ENCODE measurements around the gene MAP3K5. TPM values are rescaled to one million over a fixed set of nuclear protein-coding genes. Genes with fewer than 3 reads are reported as not detected.
"Not testable (repeated sequence)": the region's sequence is repeated elsewhere in the genome, so short reads cannot be mapped to it uniquely, and the experiment has no call there.

Gene MAP3K5
- total RNA-seq, 2 experiments from 2014 or later: 6.7 to 7.3 TPM

DNA sequence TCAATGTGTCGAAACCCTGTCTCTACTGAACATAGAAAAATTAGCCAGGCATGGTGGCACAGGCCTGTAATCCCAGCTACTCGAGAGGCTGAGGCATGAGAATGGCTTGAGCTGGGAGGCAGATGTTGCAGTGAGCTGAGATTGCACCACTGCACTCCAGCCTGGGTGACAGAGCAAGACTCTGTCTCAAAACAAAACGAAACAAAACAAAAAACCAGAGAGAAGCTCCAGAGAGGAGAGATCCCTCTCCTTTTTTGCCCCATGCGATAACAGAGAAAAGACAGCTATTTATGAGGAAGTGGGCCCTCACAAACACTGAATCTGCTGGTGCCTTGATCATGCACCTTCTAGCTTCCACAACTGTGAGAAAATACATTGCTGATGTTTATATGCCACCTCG, 31.5 kb downstream of the MAP3K5 start:
- H3K27ac Mint-ChIP-seq; ATAC-seq; H3K36me3 Mint-ChIP-seq (ENCODE audit: low read depth); H3K9me3 Mint-ChIP-seq (ENCODE audit: low read depth); H3K27me3 Mint-ChIP-seq; DNase-seq; intact Hi-C loops (cut with DNase I, micrococcal nuclease); H3K4me3 Mint-ChIP-seq: not testable (repeated sequence)
- CTCF ChIA-PET: interaction anchor here (0.7 to 6.9 kb wide), 4 partner anchors 20 to 116 kb away, joined by 3 to 53 read pairs (median 4); partner anchors contain the start of gene MAP3K5
- H3K4me1 Mint-ChIP-seq: peaks cover 55% of the 10 kb centered on the region
- POLR2A ChIA-PET: interaction anchor here (0.6 kb wide), 1 partner anchor 116 kb away, joined by 3 read pairs; no protein-coding TSS in a partner anchor

DNA sequence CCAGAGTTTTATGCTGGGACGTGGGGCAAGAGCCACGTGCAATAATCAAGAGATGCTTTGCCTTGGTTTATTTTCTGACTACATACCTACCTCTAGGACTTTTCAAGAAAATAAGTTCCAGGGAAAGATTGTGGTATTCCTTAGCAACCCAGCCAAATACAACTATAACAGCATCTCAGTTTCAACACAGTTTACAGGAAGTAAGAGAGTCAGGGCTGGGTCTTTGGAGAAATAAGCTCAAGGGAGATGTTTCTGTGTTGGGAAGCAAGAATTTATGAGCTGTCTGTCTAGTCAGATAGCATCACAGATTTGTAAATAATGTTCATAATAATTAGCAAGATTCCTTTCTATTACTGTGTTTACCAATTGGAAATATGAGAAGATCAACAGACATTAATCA, 35.1 kb downstream of the MAP3K5 start:
- no peak for ATAC-seq
- POLR2A ChIA-PET: no interaction called here
- Mint-ChIP-seq H3K27ac (no peak overlapping the region), H3K4me1 (peaks cover 54% of the 10 kb centered on the region), H3K9me3 (ENCODE audit: low read depth) (no peaks in the 10 kb centered on the region), H3K27me3 (no peaks in the 10 kb centered on the region), H3K36me3 (ENCODE audit: low read depth) (no peaks in the 10 kb centered on the region), H3K4me3 (no peak overlapping the region)
- CTCF ChIA-PET: interaction anchor here (0.9 to 1.8 kb wide), 2 partner anchors 35 to 113 kb away, joined by 3 to 7 read pairs; partner anchors contain the start of gene MAP3K5
- intact Hi-C loops (cut with DNase I, micrococcal nuclease): no loop called here
- no peak for DNase-seq

DNA sequence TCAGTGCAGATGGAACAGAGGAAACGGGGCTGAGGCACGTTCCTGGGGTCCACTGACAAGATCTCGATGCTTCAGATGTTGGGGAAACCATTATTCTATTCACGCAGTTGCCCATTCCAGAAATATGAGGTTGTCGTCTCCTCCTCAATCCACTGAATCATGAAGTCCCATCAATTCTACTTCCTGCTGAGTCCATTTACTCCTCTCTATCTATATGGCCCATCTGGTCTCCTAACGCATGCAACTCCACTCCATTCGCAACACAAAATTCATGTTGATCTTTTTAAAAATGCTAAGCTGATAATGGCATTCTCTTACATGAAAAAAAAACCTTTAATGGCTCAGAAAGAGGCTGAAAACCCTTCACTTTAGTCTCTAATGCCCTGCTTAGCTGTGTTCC, 37.5 kb downstream of the MAP3K5 start:
- Mint-ChIP-seq H3K4me1 (peaks cover 59% of the 10 kb centered on the region), H3K9me3 (ENCODE audit: low read depth) (no peaks in the 10 kb centered on the region), H3K36me3 (ENCODE audit: low read depth) (no peaks in the 10 kb centered on the region), H3K27ac (no peak overlapping the region), H3K27me3 (no peaks in the 10 kb centered on the region), H3K4me3 (no peak overlapping the region)
- ATAC-seq (no peak), DNase-seq (no peak)
- intact Hi-C loops (cut with DNase I, micrococcal nuclease): loop anchor here (5.0 kb wide), 2 partner anchors 108 to 462 kb away; partner anchors contain the start of gene IFNGR1 (in 1 of the 2)
- ChIA-PET CTCF (interaction anchor here (0.7 to 1.5 kb wide), 5 partner anchors 14 to 229 kb away, joined by 3 to 5 read pairs (median 3); partner anchors contain the start of gene MAP3K5), POLR2A (no interaction called here)

DNA sequence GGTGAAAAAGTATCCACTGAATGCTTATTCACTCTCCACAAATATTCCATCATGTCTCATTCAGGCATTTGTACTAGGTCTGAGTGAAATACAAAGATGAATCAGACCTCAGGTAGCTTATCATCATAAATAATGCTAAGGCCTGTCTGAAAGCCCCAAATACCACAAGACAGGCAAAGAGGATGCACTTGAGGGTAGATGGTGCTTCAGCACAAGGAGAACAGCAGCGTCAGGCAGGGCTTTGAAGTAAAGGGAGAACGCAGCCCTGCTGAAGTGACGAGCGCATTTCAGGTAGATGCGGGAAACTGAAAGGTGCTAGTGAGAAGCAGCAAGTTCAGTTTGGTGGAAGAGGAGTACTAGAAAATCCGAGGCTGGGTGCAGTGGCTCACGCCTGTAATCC, 38.7 kb downstream of the MAP3K5 start:
- ChIA-PET POLR2A (no interaction called here), CTCF (interaction anchor here (3.6 kb wide), 1 partner anchor 38 kb away, joined by 16 read pairs; the partner anchor contains the start of gene MAP3K5)
- intact Hi-C loops (cut with DNase I, micrococcal nuclease): loop anchor here (1.0 to 5.0 kb wide), 5 partner anchors 29 to 464 kb away; partner anchors contain the start of genes IFNGR1 (in 1 of the 2) and PEX7 (in 1 of the 2)

DNA sequence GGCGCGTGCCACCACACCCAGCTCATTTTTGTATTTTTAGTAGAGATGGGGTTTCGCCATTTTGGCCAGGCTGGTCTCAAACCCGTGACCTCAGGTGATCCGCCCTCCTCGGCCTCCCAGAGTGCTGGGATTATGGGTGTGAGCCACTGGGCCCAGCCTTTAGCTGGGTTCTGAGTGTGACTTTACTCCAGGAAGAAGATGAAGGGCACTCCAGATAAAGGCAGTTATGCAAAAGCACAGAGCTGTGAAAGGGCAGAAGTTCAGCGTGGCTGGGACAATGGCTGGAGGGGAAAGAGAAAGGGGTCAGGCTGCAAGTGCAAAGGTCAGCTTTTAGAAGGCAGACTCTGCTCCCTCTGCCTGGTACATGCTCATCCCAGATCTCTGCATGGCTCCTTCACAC, 39.7 kb downstream of the MAP3K5 start:
- no peaks in the 10 kb centered on the region for H3K36me3 Mint-ChIP-seq (ENCODE audit: low read depth)
- ChIA-PET CTCF (interaction anchor here (0.6 to 3.6 kb wide), 3 partner anchors 37 to 41 kb away, joined by 3 to 16 read pairs (median 3); partner anchors contain the start of gene MAP3K5), POLR2A (no interaction called here)
- peaks cover 70% of the 10 kb centered on the region for H3K4me1 Mint-ChIP-seq
- no peak for ATAC-seq
- DNase-seq: no peak
- H3K9me3 Mint-ChIP-seq (ENCODE audit: low read depth): no peaks in the 10 kb centered on the region
- intact Hi-C loops (cut with DNase I, micrococcal nuclease): loop anchor here (2.0 to 5.0 kb wide), 3 partner anchors 30 to 465 kb away; partner anchors contain the start of gene IFNGR1 (in 1 of the 2)
- no peak overlapping the region for H3K27ac Mint-ChIP-seq
- no peak overlapping the region for H3K4me3 Mint-ChIP-seq
- no peaks in the 10 kb centered on the region for H3K27me3 Mint-ChIP-seq

More for the DNA sequence above, 38.7 kb downstream of the MAP3K5 start:
- Mint-ChIP-seq H3K27ac (peak overlapping the region; percentile 59), H3K36me3 (ENCODE audit: low read depth) (no peaks in the 10 kb centered on the region), H3K27me3 (no peaks in the 10 kb centered on the region), H3K4me3 (peak overlapping the region; percentile 34), H3K9me3 (ENCODE audit: low read depth) (no peaks in the 10 kb centered on the region), H3K4me1 (peaks cover 65% of the 10 kb centered on the region)
- DNase-seq: peak; percentile 73
- ATAC-seq: peak; percentile 80

DNA sequence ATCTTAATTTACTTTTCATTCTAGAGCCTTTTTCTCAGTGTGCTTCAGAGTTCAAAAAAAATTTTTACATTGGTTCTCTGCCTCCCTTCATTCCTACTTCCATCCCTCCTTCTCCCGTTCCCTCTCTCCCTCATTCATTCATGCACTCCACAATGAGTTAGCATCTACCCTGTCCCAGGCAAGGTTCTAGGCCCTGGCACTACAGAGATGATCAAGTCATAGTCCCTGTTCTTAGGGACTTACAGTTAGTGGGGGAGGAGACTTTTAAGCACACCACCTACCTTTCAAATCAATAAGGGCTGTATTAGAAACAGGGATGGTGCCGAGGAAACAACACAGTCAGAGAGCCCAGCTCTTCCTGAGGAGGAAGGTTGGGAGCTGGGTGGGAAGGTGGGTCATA, 40.3 kb downstream of the MAP3K5 start:
- Mint-ChIP-seq H3K4me3 (peak overlapping the region; percentile 42), H3K36me3 (ENCODE audit: low read depth) (no peaks in the 10 kb centered on the region), H3K4me1 (peaks cover 71% of the 10 kb centered on the region), H3K27me3 (no peaks in the 10 kb centered on the region), H3K9me3 (ENCODE audit: low read depth) (no peaks in the 10 kb centered on the region), H3K27ac (peak overlapping the region; percentile 81)
- ChIA-PET CTCF (interaction anchor here (0.6 to 3.6 kb wide), 4 partner anchors 38 to 137 kb away, joined by 3 to 16 read pairs (median 4); partner anchors contain the start of gene MAP3K5), POLR2A (no interaction called here)
- ATAC-seq: no peak
- intact Hi-C loops (cut with DNase I, micrococcal nuclease): loop anchor here (1.0 to 5.0 kb wide), 5 partner anchors 31 to 465 kb away; partner anchors contain the start of genes MAP3K5 (in 2 of the 2) and IFNGR1 (in 1 of the 2)
- DNase-seq: no peak

DNA sequence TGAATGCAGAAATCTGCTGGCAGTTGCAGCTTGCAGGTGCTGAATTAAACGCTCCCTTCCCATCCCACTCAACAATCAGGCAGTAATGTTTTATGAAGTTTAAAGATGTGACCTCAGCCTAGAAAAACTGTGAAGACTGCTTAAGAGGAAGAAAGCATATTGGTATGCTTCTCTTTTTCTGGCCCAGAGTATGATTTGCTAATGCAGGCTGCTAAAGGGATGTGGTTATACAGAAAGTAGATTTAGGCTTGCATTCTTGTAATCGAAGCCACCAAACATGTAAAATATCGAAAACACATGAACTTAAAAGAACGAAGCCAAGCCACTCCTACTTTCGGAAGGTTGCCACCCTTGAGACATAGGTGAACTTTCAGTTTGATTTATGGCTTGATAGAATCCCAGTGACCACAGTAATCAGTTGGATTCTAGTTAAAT, 40.7 kb downstream of the MAP3K5 start:
- peak overlapping the region; percentile 42 for H3K4me3 Mint-ChIP-seq
- intact Hi-C loops (cut with DNase I, micrococcal nuclease): loop anchor here (1.0 to 5.0 kb wide), 4 partner anchors 41 to 466 kb away; partner anchors contain the start of genes MAP3K5 (in 2 of the 2) and IFNGR1 (in 1 of the 2)
- ATAC-seq (peak; percentile 72), DNase-seq (peak; percentile 46)
- H3K27me3 Mint-ChIP-seq: no peaks in the 10 kb centered on the region
- no peaks in the 10 kb centered on the region for H3K36me3 Mint-ChIP-seq (ENCODE audit: low read depth)
- CTCF ChIA-PET: interaction anchor here (0.6 to 3.6 kb wide), 3 partner anchors 40 to 136 kb away, joined by 3 to 16 read pairs (median 5); partner anchors contain the start of gene MAP3K5
- H3K9me3 Mint-ChIP-seq (ENCODE audit: low read depth): no peaks in the 10 kb centered on the region
- peaks cover 68% of the 10 kb centered on the region for H3K4me1 Mint-ChIP-seq
- H3K27ac Mint-ChIP-seq: peak overlapping the region; percentile 63
- POLR2A ChIA-PET: no interaction called here

DNA sequence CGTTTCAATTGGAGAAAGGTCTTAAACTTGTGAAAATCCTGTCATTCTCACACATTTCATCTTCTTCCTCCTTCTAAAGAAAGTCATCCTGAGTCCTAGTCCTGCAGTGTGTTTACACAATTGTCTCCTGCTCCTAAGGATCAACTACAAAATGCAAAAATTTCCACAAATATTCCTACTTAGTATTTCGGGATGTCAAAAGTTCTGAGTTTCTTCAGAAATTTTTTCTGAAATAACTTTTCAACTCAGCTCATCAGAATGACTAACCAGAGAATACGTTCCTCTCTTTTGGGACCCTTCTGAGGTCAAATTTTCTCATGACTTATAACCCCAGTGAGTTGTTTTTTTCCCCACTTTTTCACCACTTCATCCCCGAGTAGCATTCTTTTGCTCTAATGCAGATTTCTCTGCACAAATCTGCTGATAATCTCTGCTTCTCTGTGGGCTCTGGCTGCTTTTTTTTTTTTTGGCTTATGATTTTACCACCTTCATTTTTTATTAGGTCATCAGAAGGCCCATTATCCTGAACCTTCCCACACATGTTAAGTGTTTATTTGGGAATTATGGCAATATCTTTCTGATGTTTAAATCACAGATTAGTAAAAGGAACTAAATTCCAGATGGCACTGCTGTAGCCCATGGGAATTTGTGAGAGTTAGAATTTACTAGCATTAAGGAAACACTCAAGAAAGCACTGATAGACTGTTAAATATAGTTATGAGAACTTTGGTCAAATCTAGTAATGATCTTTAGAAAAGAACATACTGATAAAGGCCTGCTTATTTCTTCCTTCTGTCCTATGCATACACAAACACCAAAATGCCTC, 41.4 kb downstream of the MAP3K5 start:
- ChIA-PET POLR2A (no interaction called here), CTCF (interaction anchor here (0.6 to 3.6 kb wide), 2 partner anchors 41 to 1117 kb away, joined by 3 to 16 read pairs; partner anchors contain the start of gene MAP3K5)
- no peak for ATAC-seq
- intact Hi-C loops (cut with DNase I, micrococcal nuclease): loop anchor here (1.0 to 5.0 kb wide), 4 partner anchors 41 to 466 kb away; partner anchors contain the start of genes MAP3K5 (in 2 of the 2) and IFNGR1 (in 1 of the 2)
- H3K27me3 Mint-ChIP-seq: no peaks in the 10 kb centered on the region
- no peak for DNase-seq
- H3K27ac Mint-ChIP-seq: peak overlapping the region; percentile 63
- peaks cover 68% of the 10 kb centered on the region for H3K4me1 Mint-ChIP-seq
- H3K36me3 Mint-ChIP-seq (ENCODE audit: low read depth): no peaks in the 10 kb centered on the region
- H3K9me3 Mint-ChIP-seq (ENCODE audit: low read depth): no peaks in the 10 kb centered on the region
- peak overlapping the region; percentile 42 for H3K4me3 Mint-ChIP-seq

DNA sequence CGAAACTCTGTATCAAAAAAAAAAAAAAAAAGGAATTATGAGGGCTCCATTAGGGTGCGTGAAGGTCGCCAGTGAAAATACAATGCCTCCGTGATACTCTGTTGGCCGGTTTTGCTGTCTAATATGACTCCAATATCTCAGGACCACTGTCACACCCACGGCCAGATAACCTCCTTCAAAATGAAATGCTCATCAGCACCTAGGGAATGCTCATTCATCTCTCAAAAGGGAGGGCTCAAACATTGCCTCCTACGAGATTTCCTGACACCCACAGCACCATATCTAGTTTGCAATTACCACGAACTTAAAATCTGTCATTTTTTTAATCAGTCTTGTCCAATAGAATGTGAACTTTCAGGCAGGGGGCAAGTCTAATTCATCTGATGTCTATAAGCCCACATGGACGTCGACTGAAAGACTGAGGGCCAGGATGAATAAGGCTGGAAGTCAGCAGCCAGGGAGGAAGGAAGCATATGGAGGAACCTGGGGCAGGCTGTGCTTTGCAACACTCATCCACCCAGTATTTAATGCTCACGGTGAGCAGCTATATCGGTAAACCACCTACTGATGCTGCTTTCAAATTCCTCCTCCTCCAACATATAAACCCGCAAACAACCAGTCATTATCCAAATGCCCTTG, 42.8 kb downstream of the MAP3K5 start:
- no peaks in the 10 kb centered on the region for H3K9me3 Mint-ChIP-seq (ENCODE audit: low read depth)
- DNase-seq (no peak), ATAC-seq (no peak)
- ChIA-PET POLR2A (no interaction called here), CTCF (interaction anchor here (0.6 kb wide), 1 partner anchor 38 kb away, joined by 3 read pairs; no protein-coding TSS in a partner anchor)
- H3K4me1 Mint-ChIP-seq: peaks cover 60% of the 10 kb centered on the region
- no peak overlapping the region for H3K4me3 Mint-ChIP-seq
- no peaks in the 10 kb centered on the region for H3K36me3 Mint-ChIP-seq (ENCODE audit: low read depth)
- no peaks in the 10 kb centered on the region for H3K27me3 Mint-ChIP-seq
- no peak overlapping the region for H3K27ac Mint-ChIP-seq
- intact Hi-C loops (cut with DNase I, micrococcal nuclease): no loop called here

DNA sequence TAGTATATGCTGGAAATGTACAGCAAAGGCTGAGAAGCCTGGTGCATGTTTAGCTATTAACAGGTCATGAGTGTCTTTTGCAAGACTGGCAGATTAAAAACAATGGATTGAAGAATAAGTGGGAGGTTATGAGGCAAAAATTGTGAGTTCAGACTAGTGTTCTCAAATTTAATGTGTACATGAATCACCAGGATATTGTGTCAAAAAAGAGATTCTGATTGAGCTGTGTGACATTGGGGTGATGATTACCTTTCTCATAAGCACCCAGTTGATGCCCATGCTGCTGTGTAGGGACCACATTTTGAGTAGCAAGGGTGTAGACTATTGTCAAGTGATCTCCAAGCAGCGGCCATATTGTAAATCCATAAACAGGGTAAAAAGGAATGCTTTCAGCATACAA, 44.8 kb downstream of the MAP3K5 start:
- DNase-seq (no peak), ATAC-seq (peak; percentile 32)
- Mint-ChIP-seq H3K9me3 (ENCODE audit: low read depth) (no peaks in the 10 kb centered on the region), H3K36me3 (ENCODE audit: low read depth) (no peaks in the 10 kb centered on the region), H3K4me1 (peaks cover 43% of the 10 kb centered on the region), H3K4me3 (no peak overlapping the region), H3K27me3 (no peaks in the 10 kb centered on the region), H3K27ac (no peak overlapping the region)
- ChIA-PET CTCF (interaction anchor here (2.4 kb wide), 1 partner anchor 45 kb away, joined by 6 read pairs; the partner anchor contains the start of gene MAP3K5), POLR2A (no interaction called here)
- intact Hi-C loops (cut with DNase I, micrococcal nuclease): no loop called here

DNA sequence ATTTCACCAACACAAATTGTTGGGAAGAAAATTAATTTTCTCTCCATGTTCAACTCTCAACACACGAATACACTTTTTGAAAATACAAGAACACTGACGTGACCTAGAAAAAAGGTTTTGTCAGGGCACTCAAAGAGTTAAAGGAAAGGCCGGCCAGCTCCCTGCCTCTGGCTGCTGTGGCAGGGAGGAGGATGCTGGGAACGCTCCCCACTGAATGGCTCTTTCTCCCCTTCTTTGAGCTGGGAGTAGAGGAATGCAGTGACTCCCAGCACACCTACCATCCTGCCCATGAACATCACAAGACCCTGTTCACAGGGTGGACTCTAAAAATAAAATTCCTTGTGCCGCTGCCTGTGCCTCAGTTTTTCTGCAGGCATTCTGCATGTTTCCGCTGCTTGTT, 47.0 kb downstream of the MAP3K5 start:
- Mint-ChIP-seq H3K4me3 (no peak overlapping the region), H3K27ac (no peak overlapping the region), H3K27me3 (no peaks in the 10 kb centered on the region), H3K36me3 (ENCODE audit: low read depth) (no peaks in the 10 kb centered on the region), H3K4me1 (peaks cover 22% of the 10 kb centered on the region), H3K9me3 (ENCODE audit: low read depth) (no peaks in the 10 kb centered on the region)
- ATAC-seq: no peak
- intact Hi-C loops (cut with DNase I, micrococcal nuclease): no loop called here
- DNase-seq: no peak
- POLR2A ChIA-PET: no interaction called here
- CTCF ChIA-PET: interaction anchor here (0.8 to 2.4 kb wide), 4 partner anchors 27 to 101 kb away, joined by 4 to 11 read pairs (median 6); partner anchors contain the start of gene MAP3K5

Measured in activated CD4-positive, alpha-beta T cell treated with anti-CD3 and anti-CD28 coated beads for 36 hours (primary cell).